RWPE2 (cell line): ENCODE results near the gene BRD9.

Source experiments
- ATAC-seq: fragments of 200-7000 bp; cut with Tn5 transposase; 3 replicates; pipeline ENCODE4 v1.9.1; 2021; ENCODE audit warnings: low read depth
- DNase-seq: peaks from one replicate; pipeline ENCODE4 v3.0.0-alpha.2; 2020; ENCODE audit warnings: low spot score
- H3K27ac ChIP-seq: fragments of 450-650 bp; 2 replicates; pipeline ENCODE4 v1.5.1; 2017; ENCODE audit warnings: mild to moderate bottlenecking; ENCODE audit not compliant: poor library complexity, severe bottlenecking
- H3K27me3 ChIP-seq: fragments of 250-450 bp; sonication (Bioruptor Pico); 2 replicates; pipeline ENCODE4 v1.5.1; 2021; ENCODE audit warnings: mild to moderate bottlenecking, moderate library complexity; ENCODE audit not compliant: insufficient read depth, poor library complexity, severe bottlenecking
- H3K36me3 ChIP-seq: fragments of 250-450 bp; sonication (Bioruptor Pico); 2 replicates; pipeline ENCODE4 v1.5.1; 2020; ENCODE audit warnings: low read depth, mild to moderate bottlenecking, moderate library complexity
- H3K4me1 ChIP-seq: fragments of 250-450 bp; sonication (Bioruptor Pico); 2 replicates; pipeline ENCODE4 v1.5.1; 2021; ENCODE audit warnings: mild to moderate bottlenecking, moderate library complexity; ENCODE audit not compliant: insufficient read depth, poor library complexity, severe bottlenecking
- H3K4me3 ChIP-seq: fragments of 250-450 bp; sonication (Bioruptor Pico); 2 replicates; pipeline ENCODE4 v1.5.1; 2021; ENCODE audit warnings: mild to moderate bottlenecking, moderate library complexity; ENCODE audit not compliant: severe bottlenecking
- H3K9me3 ChIP-seq: fragments of 250-450 bp; sonication (Bioruptor Pico); 2 replicates; pipeline ENCODE4 v1.5.1; 2021; ENCODE audit warnings: mild to moderate bottlenecking, moderate library complexity; ENCODE audit not compliant: severe bottlenecking
- TF ChIP-seq, protein P1 (sequence below): fragments of 450-650 bp; IDR thresholded peaks from one replicate; pipeline ENCODE4 v1.5.1; 2017; ENCODE audit warnings: mild to moderate bottlenecking, moderate library complexity; ENCODE audit not compliant: poor library complexity, severe bottlenecking

Gene BRD9

GRCh38 chr5:889075-889710, 3.4 kb downstream of the BRD9 start:
- TF ChIP-seq, protein P1, sequence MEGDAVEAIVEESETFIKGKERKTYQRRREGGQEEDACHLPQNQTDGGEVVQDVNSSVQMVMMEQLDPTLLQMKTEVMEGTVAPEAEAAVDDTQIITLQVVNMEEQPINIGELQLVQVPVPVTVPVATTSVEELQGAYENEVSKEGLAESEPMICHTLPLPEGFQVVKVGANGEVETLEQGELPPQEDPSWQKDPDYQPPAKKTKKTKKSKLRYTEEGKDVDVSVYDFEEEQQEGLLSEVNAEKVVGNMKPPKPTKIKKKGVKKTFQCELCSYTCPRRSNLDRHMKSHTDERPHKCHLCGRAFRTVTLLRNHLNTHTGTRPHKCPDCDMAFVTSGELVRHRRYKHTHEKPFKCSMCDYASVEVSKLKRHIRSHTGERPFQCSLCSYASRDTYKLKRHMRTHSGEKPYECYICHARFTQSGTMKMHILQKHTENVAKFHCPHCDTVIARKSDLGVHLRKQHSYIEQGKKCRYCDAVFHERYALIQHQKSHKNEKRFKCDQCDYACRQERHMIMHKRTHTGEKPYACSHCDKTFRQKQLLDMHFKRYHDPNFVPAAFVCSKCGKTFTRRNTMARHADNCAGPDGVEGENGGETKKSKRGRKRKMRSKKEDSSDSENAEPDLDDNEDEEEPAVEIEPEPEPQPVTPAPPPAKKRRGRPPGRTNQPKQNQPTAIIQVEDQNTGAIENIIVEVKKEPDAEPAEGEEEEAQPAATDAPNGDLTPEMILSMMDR: no peak
- DNase-seq: no peak
- Histone ChIP-seq H3K4me1 (peaks cover 5% of the 10 kb centered on the region), H3K9me3 (no peaks in the 10 kb centered on the region), H3K4me3 (no peak overlapping the region), H3K27me3 (no peaks in the 10 kb centered on the region), H3K36me3 (peaks cover 77% of the 10 kb centered on the region), H3K27ac (no peak overlapping the region)
- ATAC-seq: no peak

GRCh38 chr5:888638-889035, 4.0 kb downstream of the BRD9 start:
- H3K4me1 ChIP-seq: peaks cover 5% of the 10 kb centered on the region
- no peaks in the 10 kb centered on the region for H3K9me3 ChIP-seq
- no peaks in the 10 kb centered on the region for H3K27me3 ChIP-seq
- ATAC-seq: no peak
- TF ChIP-seq, protein P1: no peak
- no peak overlapping the region for H3K27ac ChIP-seq
- H3K36me3 ChIP-seq: peaks cover 82% of the 10 kb centered on the region
- DNase-seq: no peak
- H3K4me3 ChIP-seq: no peak overlapping the region

GRCh38 chr5:887947-888637, 4.5 kb downstream of the BRD9 start:
- TF ChIP-seq, protein P1: no peak
- no peak for ATAC-seq
- peaks cover 88% of the 10 kb centered on the region for H3K36me3 ChIP-seq
- H3K27me3 ChIP-seq: no peaks in the 10 kb centered on the region
- H3K27ac ChIP-seq: no peak overlapping the region
- no peaks in the 10 kb centered on the region for H3K9me3 ChIP-seq
- DNase-seq: no peak
- peaks cover 5% of the 10 kb centered on the region for H3K4me1 ChIP-seq
- H3K4me3 ChIP-seq: no peak overlapping the region

DNA sequence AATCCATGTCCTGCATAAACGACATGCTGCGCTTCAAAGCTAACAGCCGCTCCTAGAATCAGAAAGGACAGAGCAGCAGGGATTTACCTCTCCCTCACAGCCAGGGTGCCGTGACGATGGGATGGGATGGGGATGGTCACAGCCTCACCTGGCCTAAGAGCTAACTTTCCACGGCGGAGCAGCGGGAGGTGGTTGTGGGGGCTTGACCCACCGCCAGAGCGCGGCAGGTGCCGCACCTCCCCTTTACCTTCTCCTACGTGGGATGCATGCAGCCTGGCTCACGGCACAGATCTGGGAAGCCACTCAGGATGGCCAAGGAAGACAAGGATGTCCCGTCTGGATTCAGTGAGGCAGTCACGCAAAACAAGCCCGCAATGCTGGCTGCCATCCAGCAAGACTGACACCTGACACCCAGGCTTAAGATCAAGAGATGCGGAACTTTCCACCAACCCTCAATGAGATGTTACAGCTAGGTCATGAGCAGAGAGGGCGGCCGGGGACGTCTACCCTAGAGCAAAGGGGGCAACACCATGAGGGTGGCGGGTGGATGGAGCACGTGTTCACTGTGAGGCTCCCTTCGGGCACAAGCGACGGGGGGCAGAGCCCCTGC, 5.8 kb downstream of the BRD9 start:
- TF ChIP-seq, protein P1: no peak
- Histone ChIP-seq H3K36me3 (peaks cover 99% of the 10 kb centered on the region), H3K4me3 (no peak overlapping the region), H3K4me1 (peaks cover 5% of the 10 kb centered on the region), H3K9me3 (no peaks in the 10 kb centered on the region), H3K27ac (no peak overlapping the region), H3K27me3 (no peaks in the 10 kb centered on the region)
- ATAC-seq: no peak
- no peak for DNase-seq
